HG02678 (cell line): Measurements from ENCODE around the gene EPHA8.

Source experiments
- ATAC-seq: cut with Tn5 transposase; IDR thresholded peaks from one replicate; pipeline ENCODE4 v1.9.1; 2021; ENCODE audit warnings: mild to moderate bottlenecking, moderate library complexity; ENCODE audit not compliant: unreplicated experiment

EPHA8 gene

GRCh38 chr1:22563671-22564602 is 648 bp downstream of the EPHA8 start:
- ATAC-seq: no peak

GRCh38 chr1:22566161-22566560 is 2.9 kb downstream of the EPHA8 start:
- ATAC-seq: no peak

- no peak for ATAC-seq
These were observed 3.9 kb downstream of the EPHA8 start for GRCh38 chr1:22567197-22567596.

- no peak for ATAC-seq
These were observed 4.7 kb downstream of the EPHA8 start for GRCh38 chr1:22567994-22568393.

GRCh38 chr1:22569269-22569668 is 6.0 kb downstream of the EPHA8 start:
- no peak for ATAC-seq

GRCh38 chr1:22570140-22570909 is 7.0 kb downstream of the EPHA8 start:
- ATAC-seq: no peak

GRCh38 chr1:22572818-22573217 is 9.5 kb downstream of the EPHA8 start:
- ATAC-seq: no peak

- no peak for ATAC-seq
These were observed 9.9 kb downstream of the EPHA8 start for GRCh38 chr1:22573237-22573636.

- ATAC-seq: no peak
These were observed 12.4 kb downstream of the EPHA8 start for GRCh38 chr1:22575532-22576149.

- ATAC-seq: no peak
These were observed 12.9 kb downstream of the EPHA8 start for GRCh38 chr1:22576150-22576544.

- no peak for ATAC-seq
These were observed 13.3 kb downstream of the EPHA8 start for GRCh38 chr1:22576617-22577016.

GRCh38 chr1:22578732-22579361 is 15.6 kb downstream of the EPHA8 start:
- no peak for ATAC-seq

GRCh38 chr1:22579541-22580155 is 16.4 kb downstream of the EPHA8 start:
- ATAC-seq: no peak

GRCh38 chr1:22582661-22583635 is 19.7 kb downstream of the EPHA8 start:
- ATAC-seq: no peak

GRCh38 chr1:22584001-22584562 is 20.8 kb downstream of the EPHA8 start:
- ATAC-seq: no peak

- no peak for ATAC-seq
These were observed 21.7 kb downstream of the EPHA8 start for GRCh38 chr1:22584970-22585369.

GRCh38 chr1:22585471-22585870 is 22.2 kb downstream of the EPHA8 start:
- no peak for ATAC-seq

- no peak for ATAC-seq
These were observed 23.3 kb downstream of the EPHA8 start for GRCh38 chr1:22586356-22587130.
